Transverse colon (tissue), 4 donors: ENCODE data around the gene ELFN1.

ENCODE experiments used
- POLR2A ChIP-seq: fragments of 450-650 bp; IDR thresholded peaks from one replicate; pipeline ENCODE4 v1.6.1; 2016; ENCODE audit warnings: antibody characterized with exemption, mild to moderate bottlenecking, moderate library complexity
- POLR2AphosphoS5 ChIP-seq, 3 donors: sonication (generic); formaldehyde crosslinking; IDR thresholded peaks; one replicate each; pipeline ENCODE4 v1.6.1; 2016; ENCODE audit warnings: antibody characterized with exemption in 3 of 3
- TF ChIP-seq, protein P1 (sequence below), 5 experiments: fragments of 200-600 bp in 3 of 5; fragments of 450-650 bp in 2 of 5; sonication (generic) in 3 of 5; IDR thresholded peaks; 1 replicate in 2 of 5; 2 replicates in 3 of 5; pipeline ENCODE4 v1.5.1; 2016 to 2017; ENCODE audit warnings: antibody characterized with exemption in 5 of 5, inconsistent platforms in 3 of 5, mild to moderate bottlenecking in 2 of 5, moderate library complexity in 1 of 5

DNA sequence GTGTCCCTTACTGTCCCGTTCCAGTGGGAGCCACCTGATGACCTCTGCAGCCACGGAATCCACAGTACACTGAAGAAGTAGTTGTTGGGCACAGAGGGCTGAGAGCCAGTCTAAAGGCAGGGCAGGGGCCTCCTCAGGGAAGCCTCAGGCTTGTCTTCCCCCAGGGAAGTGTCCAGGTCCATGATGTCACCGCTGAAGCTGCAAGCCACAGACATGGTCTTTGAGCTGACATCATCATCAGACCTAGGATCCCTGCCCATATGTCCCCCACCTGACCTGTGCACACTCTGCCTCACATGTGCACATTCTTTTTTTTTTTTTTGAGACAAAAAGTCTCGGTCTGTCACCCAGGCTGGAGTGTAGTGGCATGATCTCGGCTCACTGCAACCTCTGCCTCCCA, 38.4 kb upstream of the ELFN1 start:
- TF ChIP-seq, protein P1, sequence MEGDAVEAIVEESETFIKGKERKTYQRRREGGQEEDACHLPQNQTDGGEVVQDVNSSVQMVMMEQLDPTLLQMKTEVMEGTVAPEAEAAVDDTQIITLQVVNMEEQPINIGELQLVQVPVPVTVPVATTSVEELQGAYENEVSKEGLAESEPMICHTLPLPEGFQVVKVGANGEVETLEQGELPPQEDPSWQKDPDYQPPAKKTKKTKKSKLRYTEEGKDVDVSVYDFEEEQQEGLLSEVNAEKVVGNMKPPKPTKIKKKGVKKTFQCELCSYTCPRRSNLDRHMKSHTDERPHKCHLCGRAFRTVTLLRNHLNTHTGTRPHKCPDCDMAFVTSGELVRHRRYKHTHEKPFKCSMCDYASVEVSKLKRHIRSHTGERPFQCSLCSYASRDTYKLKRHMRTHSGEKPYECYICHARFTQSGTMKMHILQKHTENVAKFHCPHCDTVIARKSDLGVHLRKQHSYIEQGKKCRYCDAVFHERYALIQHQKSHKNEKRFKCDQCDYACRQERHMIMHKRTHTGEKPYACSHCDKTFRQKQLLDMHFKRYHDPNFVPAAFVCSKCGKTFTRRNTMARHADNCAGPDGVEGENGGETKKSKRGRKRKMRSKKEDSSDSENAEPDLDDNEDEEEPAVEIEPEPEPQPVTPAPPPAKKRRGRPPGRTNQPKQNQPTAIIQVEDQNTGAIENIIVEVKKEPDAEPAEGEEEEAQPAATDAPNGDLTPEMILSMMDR (IDR thresholded peaks at IDR 0.05) = no peak
- TF ChIP-seq POLR2AphosphoS5 (IDR thresholded peaks at IDR 0.05) (no peak), POLR2A (no peak)
